HG03103 (cell line): ENCODE data around the gene OR2T1.
"Not testable (repeated sequence)": the region's sequence is repeated elsewhere in the genome, so short reads cannot be mapped to it uniquely, and the experiment has no call there.

ENCODE experiments used
- ATAC-seq: cut with Tn5 transposase; IDR thresholded peaks from one replicate; pipeline ENCODE4 v1.9.1; 2021; ENCODE audit warnings: low read depth; ENCODE audit not compliant: unreplicated experiment

Gene OR2T1

GRCh38 chr1:248433811-248434415 lies 31.1 kb downstream of the OR2T1 start:
- ATAC-seq = not testable (repeated sequence)

DNA sequence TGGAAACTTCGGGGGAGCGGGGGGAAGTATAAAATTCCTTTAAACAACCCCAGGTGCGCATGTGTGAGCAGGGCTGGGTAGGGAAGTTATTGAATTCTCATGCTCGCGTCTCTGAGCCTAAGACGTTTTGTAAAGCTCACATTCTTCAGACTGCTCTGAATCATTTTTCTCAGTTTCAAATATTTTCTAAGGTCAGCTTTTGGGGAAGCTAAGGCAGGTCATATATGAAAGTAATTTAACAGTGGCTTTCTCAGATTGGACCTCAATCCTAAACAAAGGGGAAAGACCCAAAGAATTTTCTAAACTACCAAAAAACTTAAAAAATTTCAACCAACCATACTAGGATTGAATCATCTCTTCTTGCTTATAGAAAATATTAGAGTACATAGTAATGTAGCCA lies 32.1 kb downstream of the OR2T1 start:
- not testable (repeated sequence) for ATAC-seq

DNA sequence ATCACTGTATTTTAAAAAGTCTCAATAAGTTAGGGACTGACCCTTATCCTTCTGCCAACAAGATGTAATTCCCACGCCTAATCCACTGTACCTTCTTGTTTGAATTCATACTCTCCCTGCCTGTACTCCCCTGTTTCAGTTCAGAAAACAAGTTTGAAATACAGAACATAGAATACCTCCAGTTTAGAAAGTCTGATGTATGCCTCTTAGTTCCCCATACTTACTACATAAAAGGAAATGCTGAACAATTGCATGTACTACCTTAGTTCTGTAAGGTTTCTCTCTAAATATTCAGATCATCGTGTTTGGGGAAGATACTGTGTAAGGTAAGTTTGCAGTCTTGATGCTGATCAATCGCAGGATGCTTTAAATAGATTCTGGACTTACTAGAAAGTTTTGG lies 33.5 kb downstream of the OR2T1 start:
- ATAC-seq = peak; percentile 54

DNA sequence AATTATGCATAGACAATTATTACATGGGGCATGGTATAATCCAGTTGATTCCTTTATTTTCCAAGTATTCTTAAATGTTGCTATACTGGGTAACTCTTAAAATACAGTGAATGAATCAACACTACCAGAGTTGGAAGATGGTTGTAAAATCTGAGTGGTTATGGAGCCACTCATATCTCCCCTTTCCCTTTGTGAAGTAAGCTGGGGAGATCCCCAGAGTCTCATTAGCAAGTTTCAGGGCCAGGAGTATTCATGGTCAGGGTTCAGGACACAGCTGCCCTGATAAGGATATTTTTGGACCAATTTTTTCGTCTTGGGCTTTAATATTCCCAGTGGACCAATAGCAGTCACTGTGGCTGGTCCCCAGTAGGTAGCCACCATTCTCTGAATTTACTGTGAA lies 35.8 kb downstream of the OR2T1 start:
- not testable (repeated sequence) for ATAC-seq

DNA sequence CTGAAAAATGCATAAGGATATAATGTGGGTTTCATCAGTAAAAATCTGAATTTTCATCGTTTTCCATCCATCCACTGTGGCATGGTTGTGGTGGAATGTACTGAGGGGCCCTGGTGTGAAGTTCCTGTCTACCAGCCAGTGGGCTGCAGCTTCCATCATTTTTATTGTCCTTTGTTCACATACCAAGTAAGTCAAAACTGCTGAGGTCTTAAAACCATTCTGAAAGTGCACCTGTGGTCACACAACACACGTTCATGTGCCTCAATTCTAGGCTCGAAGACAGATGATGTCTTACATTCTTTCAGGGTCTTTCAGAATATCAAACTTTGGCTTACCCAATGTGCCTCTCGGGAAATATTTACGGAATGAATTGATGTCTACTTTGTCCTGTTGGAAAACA lies 36.4 kb downstream of the OR2T1 start:
- ATAC-seq = not testable (repeated sequence)

DNA sequence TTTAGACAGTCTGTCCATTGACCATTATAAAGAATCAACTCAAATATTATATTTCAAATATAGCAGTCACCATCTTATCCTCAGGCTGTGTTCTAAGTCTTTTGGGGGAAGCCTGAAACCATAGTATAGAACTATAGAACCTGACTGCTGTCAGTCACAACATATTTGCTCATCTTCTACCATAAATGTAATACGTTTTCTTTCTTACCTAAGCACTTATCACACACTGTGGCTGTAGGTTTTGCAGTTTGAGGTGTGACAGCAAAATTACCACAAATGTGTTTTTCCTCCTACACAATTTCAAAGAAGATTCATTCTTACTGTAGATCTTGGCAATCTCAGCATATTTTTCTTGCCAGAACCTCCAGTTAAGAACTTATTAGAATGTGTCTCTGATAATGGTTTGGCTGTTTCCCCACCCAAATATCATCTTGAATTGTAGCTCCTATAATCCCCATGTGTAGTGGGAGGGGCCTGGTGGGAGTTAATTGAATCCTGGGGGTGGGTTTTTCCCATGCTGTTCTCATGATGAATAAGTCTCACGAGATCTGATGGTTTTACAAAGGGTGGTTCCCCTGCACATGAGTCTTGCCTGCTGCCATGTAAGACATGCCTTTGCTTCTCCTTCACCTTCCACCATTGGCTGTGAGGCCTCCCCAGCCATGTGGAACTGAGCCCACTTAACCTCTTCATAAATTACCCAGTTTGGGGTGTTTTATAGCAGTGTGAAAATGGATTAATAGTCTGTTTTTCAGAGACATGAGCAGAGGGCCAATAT lies 39.8 kb downstream of the OR2T1 start:
- not testable (repeated sequence) for ATAC-seq

GRCh38 chr1:248444603-248445002 lies 41.8 kb downstream of the OR2T1 start:
- not testable (repeated sequence) for ATAC-seq

DNA sequence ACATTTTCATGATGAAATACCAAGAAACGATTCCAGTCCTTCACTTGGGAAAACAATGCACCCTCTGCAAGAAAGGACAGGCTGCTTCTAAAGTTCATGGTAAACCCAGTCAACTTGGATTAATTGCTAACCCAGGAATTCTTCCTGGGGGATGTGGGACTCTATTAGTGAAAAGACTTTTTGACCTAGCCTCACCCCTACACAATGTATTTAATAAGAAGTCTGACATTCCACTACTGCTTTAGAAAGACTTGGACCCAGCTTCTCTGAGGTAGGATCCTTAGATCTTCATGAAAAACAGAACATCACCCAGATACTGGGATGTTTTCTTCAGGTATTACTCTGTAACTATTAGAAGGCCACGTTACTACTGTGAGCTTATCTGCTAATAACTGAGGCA lies 42.6 kb downstream of the OR2T1 start, which contains the start of gene OR2T2:
Gene OR2T2 (plus strand): TSS at position 239 of the 400 bp plus-strand sequence. CDS start 7,161 bp downstream, outside the sequence.
- not testable (repeated sequence) for ATAC-seq

DNA sequence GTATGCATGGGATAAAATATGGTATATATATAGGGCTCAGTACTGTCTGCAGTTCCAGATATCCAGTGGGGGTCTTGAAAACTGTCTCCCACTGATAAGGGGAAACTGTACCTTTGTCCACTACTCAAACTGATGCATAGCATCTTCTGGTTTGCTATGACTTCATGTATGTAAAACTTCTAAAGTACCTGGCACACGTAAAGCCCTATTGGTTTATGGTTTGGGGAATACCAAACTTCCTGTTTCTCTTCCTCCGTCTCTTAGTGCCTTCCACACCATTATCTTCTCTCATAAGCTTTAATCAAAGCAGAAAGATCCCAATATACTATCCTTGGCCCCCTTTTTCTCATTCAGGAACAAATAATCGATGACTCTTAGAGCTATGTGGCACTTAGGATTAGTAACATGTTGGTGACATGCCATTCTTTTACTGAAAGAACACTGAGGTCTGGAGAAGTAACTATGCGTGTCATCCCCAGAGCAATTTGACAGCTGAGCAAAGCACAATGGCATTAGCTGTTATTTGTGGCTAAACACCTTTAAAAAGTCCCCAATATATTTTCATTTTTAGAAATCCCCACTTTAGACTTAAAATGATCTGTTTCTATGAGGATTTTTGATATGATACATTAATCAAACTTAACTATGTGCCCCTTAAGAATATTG lies 45.7 kb downstream of the OR2T1 start:
- peak; percentile 36 for ATAC-seq

DNA sequence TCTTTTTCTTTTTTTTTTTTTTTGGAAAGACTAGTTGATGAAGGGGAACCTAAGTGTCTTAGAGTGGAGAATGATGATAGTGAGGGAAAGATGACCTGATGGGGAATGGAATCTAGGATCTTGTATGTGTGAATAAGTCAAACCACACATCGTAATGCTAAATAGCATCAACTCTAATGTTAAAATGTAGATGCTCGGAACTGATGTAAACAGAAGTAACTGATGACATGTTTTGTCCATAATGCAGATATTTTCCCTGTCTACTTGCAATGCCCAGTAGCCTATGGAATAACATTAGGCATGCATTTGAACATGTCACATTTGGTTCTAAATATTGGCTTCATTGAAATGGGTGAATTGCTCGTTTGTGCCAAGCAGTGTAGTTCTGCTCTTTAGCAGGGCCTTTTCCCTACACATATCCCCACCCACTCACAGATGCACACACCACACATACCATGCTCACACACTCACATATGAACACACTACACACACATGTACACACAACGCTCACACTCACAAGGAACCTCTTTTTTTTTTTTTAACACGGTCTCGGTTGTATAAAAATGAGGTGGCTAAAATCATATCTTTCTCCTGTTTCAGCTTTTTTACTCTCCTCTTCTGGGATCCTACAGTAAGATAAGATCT lies 47.1 kb downstream of the OR2T1 start:
- not testable (repeated sequence) for ATAC-seq

DNA sequence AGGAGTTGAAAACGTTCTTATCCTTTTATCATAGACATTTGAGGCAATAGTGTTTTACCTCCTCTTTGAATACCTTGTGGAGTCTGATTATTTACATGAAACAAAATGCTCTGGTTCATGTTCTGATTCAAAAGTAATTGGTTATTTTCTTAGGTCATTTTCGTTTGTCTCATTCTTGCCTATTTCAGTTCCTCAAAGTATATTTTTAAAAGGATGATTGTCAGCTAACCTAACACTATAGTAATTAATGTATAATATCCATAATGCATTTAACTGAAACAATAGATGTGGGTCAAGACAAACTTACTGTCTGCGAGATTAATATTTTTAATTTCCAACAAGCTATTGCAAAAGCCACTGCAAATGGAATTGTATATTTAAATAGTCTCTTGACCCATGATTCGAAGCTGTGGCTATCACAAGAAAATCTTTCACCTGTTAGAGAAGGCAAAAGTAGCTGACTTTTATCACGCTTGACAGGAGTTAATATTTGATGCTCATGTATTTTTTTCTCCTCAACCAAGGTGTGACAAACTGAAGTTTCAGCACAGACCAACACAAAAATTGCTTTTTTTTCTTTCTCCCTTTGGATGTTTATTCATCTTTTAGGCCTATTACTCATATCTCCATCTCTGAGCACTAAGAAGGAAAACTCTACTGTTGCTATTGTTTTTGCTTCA lies 47.8 kb downstream of the OR2T1 start:
- ATAC-seq = peak; percentile 55

- not testable (repeated sequence) for ATAC-seq
These were observed 50.8 kb downstream of the OR2T1 start for GRCh38 chr1:248453619-248454018.

DNA sequence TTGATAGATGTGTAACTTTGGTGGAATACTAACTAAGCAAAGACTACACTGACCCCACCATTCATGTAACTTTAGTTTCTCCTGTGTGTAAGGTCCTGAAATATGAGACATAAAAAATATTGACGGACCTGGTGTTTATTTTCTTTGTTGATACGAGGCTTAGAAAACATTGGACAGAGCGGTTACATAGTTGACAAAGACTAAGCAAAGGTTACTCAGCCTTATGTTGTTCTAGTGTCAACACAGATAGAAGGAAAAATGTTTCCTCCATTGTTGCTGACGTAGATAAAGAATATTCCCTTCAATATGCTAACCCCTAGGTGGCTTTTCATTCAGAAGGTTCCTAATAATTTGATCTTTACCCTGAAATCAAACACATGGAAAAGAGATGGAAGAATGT lies 52.2 kb downstream of the OR2T1 start:
- ATAC-seq = not testable (repeated sequence)

GRCh38 chr1:248456635-248457034 lies 53.8 kb downstream of the OR2T1 start:
- ATAC-seq = not testable (repeated sequence)
